H1 (cell line): ENCODE results near the gene ABHD18. TPM values are rescaled to one million over a fixed set of nuclear protein-coding genes. Genes with fewer than 3 reads are reported as not detected.
"Not testable (repeated sequence)": the region's sequence is repeated elsewhere in the genome, so short reads cannot be mapped to it uniquely, and the experiment has no call there.

Experiments used
- CTCF ChIA-PET: fragments of 300-600 bp; sonication (Branson Sonifier 250); formaldehyde crosslinking; loops from one replicate; lab custom pipeline; 2021; ENCODE audit not compliant: partially characterized antibody; lab: Charles Lee
- POLR2A ChIA-PET: fragments of 300-600 bp; sonication (Branson Sonifier 250); formaldehyde crosslinking; loops from one replicate; lab custom pipeline; 2021; ENCODE audit warnings: inconsistent platforms; ENCODE audit not compliant: partially characterized antibody; lab: Charles Lee
- DNase-seq, 2 experiments: peaks; one replicate each; pipeline versions ENCODE4 v3.0.0 to v3.0.0-alpha.2; 2010 to 2022; ENCODE audit warnings: low spot score in 2 of 2, low read depth in 1 of 2, mixed read lengths in 1 of 2
- FAIRE-seq: peaks from 2 replicates; lab custom pipeline; 2011; peaks lifted over from hg19 to GRCh38; lab: Jason Lieb, UNC
- H2AFZ ChIP-seq: 2 replicates; pipeline ENCODE4 v1.8.1; 2012; ENCODE audit warnings: low read length, inconsistent platforms
- H2AK5ac ChIP-seq: 2 replicates; pipeline ENCODE4 v1.6.1; 2013; ENCODE audit warnings: low read depth, low read length
- H2BK120ac ChIP-seq: replicated peaks from 2 replicates; pipeline ENCODE3; 2013; ENCODE audit warnings: low read depth, low read length, inconsistent platforms
- H2BK12ac ChIP-seq: 2 replicates; pipeline ENCODE4 v1.6.1; 2013; ENCODE audit warnings: low read depth, low read length
- H2BK15ac ChIP-seq: 2 replicates; pipeline ENCODE4 v1.6.1; 2013; ENCODE audit warnings: low read length
- H2BK20ac ChIP-seq: 2 replicates; pipeline ENCODE4 v1.6.1; 2013; ENCODE audit warnings: low read length
- H2BK5ac ChIP-seq: 2 replicates; pipeline ENCODE4 v1.6.1; 2013; ENCODE audit warnings: low read depth, low read length
- H3K14ac ChIP-seq: 2 replicates; pipeline ENCODE4 v1.6.1; 2013; ENCODE audit warnings: inconsistent platforms; ENCODE audit not compliant: insufficient read length
- H3K18ac ChIP-seq: 2 replicates; pipeline ENCODE4 v1.6.1; 2013; ENCODE audit warnings: low read length; ENCODE audit errors: extremely low read depth
- H3K23ac ChIP-seq: 2 replicates; pipeline ENCODE4 v1.6.1; 2013; ENCODE audit warnings: inconsistent platforms; ENCODE audit not compliant: insufficient read length
- H3K23me2 ChIP-seq: 2 replicates; pipeline ENCODE4 v1.6.1; 2013; ENCODE audit warnings: low read depth, low read length
- H3K27ac ChIP-seq: 2 replicates; pipeline ENCODE4 v1.6.1; 2011; ENCODE audit warnings: low read depth, low read length, inconsistent platforms
- H3K27me3 ChIP-seq, 4 experiments: replicated peaks in 1 of 4; 1 replicate in 1 of 4; 2 replicates in 3 of 4; pipeline versions ENCODE4 v1.6.1 to v1.8.1; 2011 to 2013; ENCODE audit warnings: low read length in 3 of 4, mild to moderate bottlenecking in 3 of 4, inconsistent platforms in 2 of 4, mixed read lengths in 2 of 4, moderate library complexity in 1 of 4; ENCODE audit not compliant: control insufficient read depth in 3 of 4, insufficient read depth in 3 of 4; ENCODE audit errors: extremely low read depth in 1 of 4
- H3K36me3 ChIP-seq, 4 experiments: 2 replicates each; pipeline versions ENCODE4 v1.6.1 to v1.8.1; 2011 to 2013; ENCODE audit warnings: mild to moderate bottlenecking in 4 of 4, low read length in 3 of 4, moderate library complexity in 2 of 4, control low read depth in 1 of 4, inconsistent platforms in 1 of 4; ENCODE audit not compliant: insufficient read depth in 4 of 4, control insufficient read depth in 2 of 4
- H3K4ac ChIP-seq: replicated peaks from 2 replicates; pipeline ENCODE3; 2013; ENCODE audit warnings: low read length, low read depth, mixed read lengths, inconsistent platforms; ENCODE audit not compliant: insufficient read length
- H3K4me1 ChIP-seq, 4 experiments: replicated peaks in 1 of 4; 1 replicate in 1 of 4; 2 replicates in 3 of 4; pipeline versions ENCODE4 v1.6.1 to v1.8.1; 2011 to 2013; ENCODE audit warnings: low read length in 3 of 4, inconsistent platforms in 2 of 4, mixed read lengths in 1 of 4; ENCODE audit not compliant: insufficient read depth in 4 of 4, control insufficient read depth in 3 of 4
- H3K4me2 ChIP-seq, 2 experiments: 2 replicates each; pipeline versions ENCODE4 v1.6.1 to v1.8.1; 2011 to 2013; ENCODE audit warnings: low read depth in 2 of 2, low read length in 2 of 2, control low read depth in 1 of 2, inconsistent platforms in 1 of 2, mild to moderate bottlenecking in 1 of 2; ENCODE audit not compliant: insufficient read depth in 1 of 2
- H3K4me3 ChIP-seq, 4 experiments: fragments of 200-600, 300-600 bp in 1 of 4; sonication (generic), shearing (Covaris generic), sonication (Bioruptor Twin) in 1 of 4; 2 replicates each; pipeline versions ENCODE4 v1.5.1 to v1.8.1; 2011 to 2016; ENCODE audit warnings: low read length in 4 of 4, low read depth in 3 of 4, control low read depth in 2 of 4, inconsistent platforms in 2 of 4, mild to moderate bottlenecking in 2 of 4, mixed read lengths in 1 of 4, moderate library complexity in 1 of 4; ENCODE audit not compliant: insufficient read depth in 2 of 4; ENCODE audit errors: extremely low read depth in 1 of 4
- H3K56ac ChIP-seq: replicated peaks from 2 replicates; pipeline ENCODE3; 2013; ENCODE audit warnings: low read depth, mild to moderate bottlenecking, mixed read lengths, low read length, inconsistent platforms; ENCODE audit not compliant: insufficient read length
- H3K79me1 ChIP-seq: 2 replicates; pipeline ENCODE4 v1.6.1; 2013; ENCODE audit warnings: low read depth, low read length, control low read depth
- H3K79me2 ChIP-seq, 2 experiments: 2 replicates each; pipeline versions ENCODE4 v1.6.1 to v1.8.1; 2012 to 2013; ENCODE audit warnings: low read length in 2 of 2, mild to moderate bottlenecking in 2 of 2, inconsistent platforms in 1 of 2; ENCODE audit not compliant: insufficient read depth in 2 of 2, control insufficient read depth in 1 of 2
- H3K9ac ChIP-seq, 4 experiments: replicated peaks in 1 of 4; 1 replicate in 1 of 4; 2 replicates in 3 of 4; pipeline versions ENCODE4 v1.6.1 to v1.8.1; 2011 to 2013; ENCODE audit warnings: low read depth in 3 of 4, low read length in 3 of 4, control low read depth in 2 of 4, mild to moderate bottlenecking in 2 of 4, moderate library complexity in 2 of 4, inconsistent platforms in 1 of 4; ENCODE audit errors: extremely low read depth in 1 of 4
- H3K9me3 ChIP-seq, 2 experiments: 2 replicates each; pipeline versions ENCODE4 v1.6.1 to v1.8.1; 2012 to 2013; ENCODE audit warnings: mild to moderate bottlenecking in 2 of 2, moderate library complexity in 2 of 2, control low read depth in 1 of 2, inconsistent platforms in 1 of 2, low read depth in 1 of 2, low read length in 1 of 2, mixed read lengths in 1 of 2; ENCODE audit not compliant: insufficient read depth in 2 of 2
- H4K20me1 ChIP-seq, 2 experiments: replicated peaks in 1 of 2; 2 replicates each; pipeline versions ENCODE3 to v1.8.1; 2011 to 2013; ENCODE audit warnings: inconsistent platforms in 2 of 2, low read length in 2 of 2, mild to moderate bottlenecking in 1 of 2; ENCODE audit not compliant: insufficient read depth in 2 of 2, control insufficient read depth in 1 of 2
- H4K5ac ChIP-seq: 2 replicates; pipeline ENCODE4 v1.6.1; 2013; ENCODE audit warnings: low read length, low read depth, mixed read lengths, inconsistent platforms; ENCODE audit not compliant: insufficient read length
- H4K8ac ChIP-seq: 2 replicates; pipeline ENCODE4 v1.8.0; 2013; ENCODE audit warnings: mild to moderate bottlenecking, moderate library complexity, low read length, inconsistent platforms; ENCODE audit not compliant: insufficient read depth; ENCODE audit errors: extremely low read depth
- H4K91ac ChIP-seq: replicated peaks from 2 replicates; pipeline ENCODE3; 2013; ENCODE audit warnings: low read length, mixed read lengths, inconsistent platforms; ENCODE audit not compliant: insufficient read length
- WGBS, 2 experiments: shearing (Covaris generic) in 1 of 2; methylation state at CpG; one replicate each; pipeline versions ENCODE4 v1.1.6 to v1.1.7; 2013 to 2015; ENCODE audit warnings: low lambda C conversion rate in 2 of 2, mixed read lengths in 2 of 2, inconsistent platforms in 1 of 2, low coverage in 1 of 2, missing lambda C conversion rate in 1 of 2; ENCODE audit not compliant: insufficient replicate concordance in 2 of 2, insufficient coverage in 1 of 2, insufficient read length in 1 of 2; ENCODE audit errors: extremely low coverage in 1 of 2, missing lambda C conversion rate in 1 of 2; 5-methylcytosine and 5-hydroxymethylcytosine counted together
- polyA plus RNA-seq, 7 experiments: library from polyadenylated mRNA; depleted of rRNA in 3 of 7; stranded (reverse) in 5 of 7; unstranded in 2 of 7; fragments of >200 nt in 5 of 7; fragments of 200-250 nt in 2 of 7; gene quantifications; 1 replicate in 5 of 7; 2 replicates in 1 of 7; 4 replicates in 1 of 7; pipeline versions ENCODE4 v1.2.1 to v1.2.3, GENCODE V29; 2011 to 2013; ENCODE audit warnings: missing spikeins in 2 of 7, mixed read lengths in 2 of 7
- total RNA-seq: library from RNA; stranded (reverse); fragmentation: NEBNext Ultra II Directional; extraction: Animal tissue kit (Norgen Biotek cat#: 25700); gene quantifications from 2 replicates; pipeline ENCODE4 v1.2.1, GENCODE V29; 2021

Gene ABHD18
- total and polyA plus RNA-seq, 2 of the 8 experiments (the other 6 are each of a cell fraction or from before 2014, with no cell fraction given): 2.7 to 17.0 TPM

DNA sequence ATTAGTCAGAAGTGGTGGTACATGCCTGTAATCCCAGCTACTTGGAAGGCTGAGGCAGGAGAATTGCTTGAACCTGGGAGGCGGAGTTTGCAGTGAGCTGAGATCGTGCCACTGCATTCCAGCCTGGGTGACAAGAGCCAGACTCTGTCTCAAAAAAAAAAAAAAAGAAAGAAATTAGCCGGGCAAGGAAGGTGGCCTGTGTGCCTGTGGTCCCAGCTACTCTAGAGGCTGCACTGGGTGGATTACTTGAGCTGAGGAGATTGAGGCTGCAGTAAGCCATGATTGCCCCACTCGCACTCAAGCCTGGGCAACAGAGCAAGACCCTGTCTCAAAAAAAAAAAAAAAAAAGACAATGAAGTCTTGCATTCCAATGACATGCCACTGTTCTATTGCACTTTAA is 5.7 kb downstream of the ABHD18 start:
- peaks cover 0 to 47% of the 10 kb centered on the region in 2 experiments; a peak in 2 of 4 replicates for H3K79me2 ChIP-seq
- POLR2A ChIA-PET, H3K14ac ChIP-seq: not testable (repeated sequence)

More for the DNA sequence above, 5.7 kb downstream of the ABHD18 start:
- H3K36me3 ChIP-seq, H2BK20ac ChIP-seq, H2AFZ ChIP-seq, H3K56ac ChIP-seq, H4K20me1 ChIP-seq, H3K23me2 ChIP-seq, H3K27ac ChIP-seq, H2BK15ac ChIP-seq, H2BK120ac ChIP-seq, DNase-seq, H3K79me1 ChIP-seq, FAIRE-seq, H3K4me2 ChIP-seq, H3K4me3 ChIP-seq, H3K4me1 ChIP-seq, H3K9ac ChIP-seq, H4K5ac ChIP-seq, H4K91ac ChIP-seq, H2BK12ac ChIP-seq, H3K9me3 ChIP-seq, H4K8ac ChIP-seq, H3K27me3 ChIP-seq, H2BK5ac ChIP-seq, H3K4ac ChIP-seq, H2AK5ac ChIP-seq, H3K23ac ChIP-seq, H3K18ac ChIP-seq: not testable (repeated sequence)
- CTCF ChIA-PET: interaction anchor here (0.6 to 1.4 kb wide), 4 partner anchors 11 to 220 kb away, joined by 3 read pairs; no protein-coding TSS in a partner anchor
- 97% methylated on average over 3 of the region's 4 CpGs; no CpG with 5 or more reads in 1 of the 2 experiments for WGBS, 2 experiments
